Astrocyte (in vitro differentiated cells and primary cell): ENCODE results near the gene MAPKAPK2.

Experiments
- CTCF ChIP-seq: IDR thresholded peaks from 2 replicates; pipeline ENCODE4 v1.5.1; 2011; ENCODE audit warnings: low read depth, mild to moderate bottlenecking, inconsistent platforms, low read length, moderate library complexity; ENCODE audit not compliant: insufficient read depth
- EZH2 ChIP-seq: IDR thresholded peaks from 2 replicates; pipeline ENCODE4 v1.6.1; 2012; ENCODE audit warnings: mild to moderate bottlenecking, low read length, inconsistent platforms; ENCODE audit not compliant: insufficient read depth

- TF ChIP-seq CTCF, result no peak
- TF ChIP-seq EZH2, result no peak
Observed at GRCh38 chr1:206653715-206654459, 30.8 kb upstream of the MAPKAPK2 start.
